Esophagus squamous epithelium (tissue), 5 donors: Measurements from ENCODE around the gene GNG2. TPM values are rescaled to one million over a fixed set of nuclear protein-coding genes. Genes with fewer than 3 reads are reported as not detected.

Experiments
- DNase-seq: peaks from one replicate; lab custom pipeline; 2025; lab: John Stamatoyannopoulos, UW
- H3K27ac ChIP-seq, 4 donors: fragments of 200-600 bp; sonication (generic); one replicate each; pipeline ENCODE4 v1.5.1; 2016 to 2019; ENCODE audit warnings: mild to moderate bottlenecking in 1 of 4
- H3K27me3 ChIP-seq, 4 donors: fragments of 200-600 bp; sonication (generic); 1 replicate in 3 of 4; 2 replicates in 1 of 4; pipeline versions ENCODE4 v1.5.1 to v1.6.0; 2017 to 2021; ENCODE audit warnings: antibody characterized with exemption in 1 of 4
- H3K36me3 ChIP-seq, 3 donors: fragments of 200-600 bp; sonication (generic); one replicate each; pipeline ENCODE4 v1.5.1; 2016 to 2019
- H3K4me1 ChIP-seq, 3 donors: fragments of 200-600 bp; sonication (generic); one replicate each; pipeline ENCODE4 v1.5.1; 2017 to 2019
- H3K4me3 ChIP-seq, 4 donors: fragments of 200-600 bp; sonication (generic); 1 replicate in 3 of 4; 2 replicates in 1 of 4; pipeline ENCODE4 v1.5.1; 2016 to 2019; ENCODE audit warnings: mild to moderate bottlenecking in 2 of 4, moderate library complexity in 1 of 4
- H3K9me3 ChIP-seq, 3 donors: fragments of 200-600 bp; sonication (generic); one replicate each; pipeline ENCODE4 v1.5.1; 2016 to 2019
- CTCF ChIP-seq, 6 experiments: fragments of 450-650 bp in 4 of 6; fragments of 200-600 bp in 2 of 6; sonication (generic) in 2 of 6; IDR thresholded peaks; one replicate each; pipeline ENCODE4 v1.5.1; 2016 to 2019; ENCODE audit warnings: antibody characterized with exemption in 6 of 6, mild to moderate bottlenecking in 4 of 6, moderate library complexity in 4 of 6
- POLR2A ChIP-seq, 4 donors: fragments of 450-650 bp; IDR thresholded peaks; one replicate each; pipeline ENCODE4 v1.6.1; 2017; ENCODE audit warnings: antibody characterized with exemption in 4 of 4, mild to moderate bottlenecking in 4 of 4, moderate library complexity in 3 of 4
- WGBS, 2 donors: methylation state at CpG; one replicate each; pipeline ENCODE4 v1.1.5; 2018; 5-methylcytosine and 5-hydroxymethylcytosine counted together
- intact Hi-C: fragments of 100-400 bp; cut with DNase I; formaldehyde crosslinking; loops from one replicate; pipeline ENCODE4 v1.15.0; 2022
- total RNA-seq, 4 donors: library from RNA; depleted of rRNA; stranded (reverse); fragments of >200 nt; gene quantifications; one replicate each; pipeline ENCODE4 v1.1.0, GENCODE V29; 2016
- donor health status: DM: yes; HTN: yes; CAD: no.

The GNG2 gene
- total RNA-seq, 4 donors from 2014 or later, result 1.5 to 8.8 (median 3.7) TPM

DNA sequence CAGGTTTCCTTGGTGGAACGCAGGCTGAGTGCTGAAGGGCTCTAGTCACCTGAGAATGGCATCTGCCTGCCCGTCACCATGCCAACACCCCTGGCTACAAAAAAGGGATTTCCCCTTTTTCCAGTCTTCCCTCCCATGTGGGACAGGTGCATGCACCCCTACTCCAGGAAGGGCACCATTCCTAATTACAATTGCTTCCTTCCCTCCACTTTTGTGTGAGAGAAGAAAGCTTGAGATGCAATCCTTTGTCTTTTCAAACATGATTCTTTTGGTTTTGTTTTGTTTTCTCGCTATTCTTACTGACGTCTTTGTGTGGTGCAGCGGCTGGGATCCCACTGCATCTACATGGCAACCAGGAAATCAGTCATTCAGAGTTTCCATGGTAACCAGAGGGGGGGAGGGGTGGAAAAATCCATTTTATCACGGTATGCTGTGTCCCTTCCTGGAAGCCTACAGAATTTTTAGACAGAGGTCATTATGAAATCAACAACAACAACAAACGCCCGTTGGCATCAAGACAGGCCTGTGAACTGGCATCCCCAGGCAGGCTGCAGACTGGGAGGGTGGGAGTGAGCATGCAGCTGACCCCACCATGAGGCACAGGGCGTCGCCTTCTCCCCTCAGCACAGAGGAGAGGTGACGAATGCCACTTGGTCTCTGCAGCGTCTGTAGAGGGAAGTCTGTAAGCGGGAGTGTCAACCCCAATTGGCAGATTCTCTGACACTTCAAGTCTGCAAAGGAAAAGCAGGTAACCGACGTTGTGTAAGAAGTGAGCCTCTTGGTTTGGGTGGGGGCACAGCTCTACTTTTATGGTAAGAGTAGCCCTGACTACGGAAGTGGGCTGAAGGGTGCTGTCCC lies 13.6 kb upstream of the GNG2 start:
- Histone ChIP-seq H3K9me3 (no peaks in the 10 kb centered on the region), H3K36me3 (no peaks in the 10 kb centered on the region), H3K4me3 (peak overlapping the region in 3 of 4 donors; percentile 8 to 53 (median 28)), H3K27me3 (no peaks in the 10 kb centered on the region), H3K27ac (peak overlapping the region; percentile 32 to 85 (median 60)), H3K4me1 (peaks cover 0 to 13% (median 2%) of the 10 kb centered on the region in 3 donors)
- intact Hi-C loops, result no loop called here
- TF ChIP-seq POLR2A (IDR thresholded peaks at IDR 0.05) (no peak), CTCF (IDR thresholded peaks at IDR 0.05) (no peak)
- WGBS, 2 donors, result 20% methylated on average over 13 to 15 of the region's 16 CpGs
- peak; percentile 33 for DNase-seq

GRCh38 chr14:51847489-51847796 lies 13.0 kb upstream of the GNG2 start:
- intact Hi-C loops, result no loop called here
- Histone ChIP-seq H3K4me1 (peaks cover 0 to 13% (median 2%) of the 10 kb centered on the region in 3 donors), H3K4me3 (peak overlapping the region in 1 of 4 donors; percentile 53), H3K27me3 (no peaks in the 10 kb centered on the region), H3K36me3 (no peaks in the 10 kb centered on the region), H3K9me3 (no peaks in the 10 kb centered on the region), H3K27ac (peak overlapping the region in 1 of 4 donors; percentile 77)
- WGBS, 2 donors, result 68 to 81% methylated on average over 4 of the region's 4 CpGs
- no peak for DNase-seq
- TF ChIP-seq POLR2A (IDR thresholded peaks at IDR 0.05), result no peak
- TF ChIP-seq CTCF (IDR thresholded peaks at IDR 0.05), result no peak

DNA sequence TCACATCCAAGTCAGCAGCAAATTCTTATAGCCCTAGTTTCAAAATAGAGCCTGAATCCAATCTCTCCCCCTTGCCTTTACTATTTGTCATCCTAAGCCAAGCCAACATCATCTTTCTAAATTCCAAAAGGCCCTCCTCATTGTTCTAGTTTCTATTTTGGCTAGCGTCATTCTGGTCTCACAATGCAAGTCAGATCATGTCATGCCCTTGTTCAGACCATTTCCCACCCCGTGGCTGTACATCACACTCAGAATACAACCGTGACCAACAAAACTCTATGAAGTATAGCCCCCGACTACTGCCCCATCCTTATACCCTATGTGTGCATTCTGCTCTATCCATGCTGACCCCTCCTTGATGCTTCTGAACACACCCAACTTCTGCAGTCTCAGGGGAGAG lies 12.3 kb upstream of the GNG2 start:
- no peak overlapping the region for H3K4me3 ChIP-seq
- 46 to 53% methylated on average over 4 of the region's 4 CpGs for WGBS, 2 donors
- intact Hi-C loops, result no loop called here
- TF ChIP-seq CTCF (IDR thresholded peaks at IDR 0.05), result no peak
- TF ChIP-seq POLR2A (IDR thresholded peaks at IDR 0.05), result no peak
- no peaks in the 10 kb centered on the region for H3K9me3 ChIP-seq
- H3K36me3 ChIP-seq, result no peaks in the 10 kb centered on the region
- H3K27me3 ChIP-seq, result no peaks in the 10 kb centered on the region
- H3K4me1 ChIP-seq, result peaks cover 0 to 13% (median 2%) of the 10 kb centered on the region in 3 donors
- H3K27ac ChIP-seq, result peak overlapping the region in 1 of 4 donors; percentile 77
- DNase-seq, result no peak

GRCh38 chr14:51849097-51849496 lies 11.3 kb upstream of the GNG2 start:
- no peak overlapping the region for H3K4me3 ChIP-seq
- H3K27ac ChIP-seq, result no peak overlapping the region
- no peaks in the 10 kb centered on the region for H3K9me3 ChIP-seq
- H3K27me3 ChIP-seq, result no peaks in the 10 kb centered on the region
- no peaks in the 10 kb centered on the region for H3K36me3 ChIP-seq
- intact Hi-C loops, result no loop called here
- TF ChIP-seq POLR2A (IDR thresholded peaks at IDR 0.05) (no peak), CTCF (IDR thresholded peaks at IDR 0.05) (no peak)
- peaks cover 0 to 13% (median 2%) of the 10 kb centered on the region in 3 donors for H3K4me1 ChIP-seq
- 72 to 95% methylated on average over 2 of the region's 2 CpGs for WGBS, 2 donors
- DNase-seq, result no peak

DNA sequence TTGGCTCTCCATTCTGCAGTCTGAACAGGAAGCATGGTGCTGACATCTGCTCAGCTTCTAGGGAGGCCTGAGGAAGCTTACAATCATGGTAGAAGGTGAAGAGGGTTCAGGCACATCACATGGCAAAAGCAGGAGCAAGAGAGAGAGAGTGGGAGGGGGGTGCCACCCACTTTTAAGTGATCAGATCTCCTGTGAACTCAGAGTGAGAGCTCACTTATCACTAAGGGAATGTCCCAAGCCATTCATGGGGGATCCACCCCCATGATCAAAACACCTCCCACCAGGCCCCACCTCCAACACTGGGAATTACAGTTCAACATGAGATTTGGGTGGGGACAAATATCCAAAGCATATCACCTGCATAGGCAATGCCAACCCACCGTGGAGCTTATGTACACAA lies 9.8 kb upstream of the GNG2 start:
- 50 to 67% methylated on average over 1 of the region's 1 CpG for WGBS, 2 donors
- H3K27me3 ChIP-seq, result no peaks in the 10 kb centered on the region
- H3K4me3 ChIP-seq, result no peak overlapping the region
- H3K4me1 ChIP-seq, result peaks cover 0 to 17% (median 2%) of the 10 kb centered on the region in 3 donors
- no peak for DNase-seq
- no peaks in the 10 kb centered on the region for H3K9me3 ChIP-seq
- H3K27ac ChIP-seq, result no peak overlapping the region
- intact Hi-C loops, result no loop called here
- TF ChIP-seq POLR2A (IDR thresholded peaks at IDR 0.05), result no peak
- TF ChIP-seq CTCF (IDR thresholded peaks at IDR 0.05), result no peak
- no peaks in the 10 kb centered on the region for H3K36me3 ChIP-seq
